HG03457 (cell line): Measurements from ENCODE around the gene WDR19.
"Not testable (repeated sequence)": the region's sequence is repeated elsewhere in the genome, so short reads cannot be mapped to it uniquely, and the experiment has no call there.

Experiments
- ATAC-seq: cut with Tn5 transposase; IDR thresholded peaks from one replicate; pipeline ENCODE4 v1.9.1; 2021; ENCODE audit warnings: moderate number of reproducible peaks; ENCODE audit not compliant: unreplicated experiment

WDR19 gene

GRCh38 chr4:39181905-39182638 is at the start of gene WDR19:
Gene WDR19 (plus strand): TSS chr4:39182529. CDS start chr4:39182558, 29 bp downstream.
- peak; percentile 98 for ATAC-seq

GRCh38 chr4:39133623-39134022 is 48.7 kb upstream of the WDR19 start:
- no peak for ATAC-seq

- no peak for ATAC-seq
Measured at GRCh38 chr4:39134683-39135306, 47.5 kb upstream of the WDR19 start.

- not testable (repeated sequence) for ATAC-seq
Measured at GRCh38 chr4:39138227-39138626, 44.1 kb upstream of the WDR19 start.

- ATAC-seq, result no peak
Measured at GRCh38 chr4:39146211-39146610, 36.1 kb upstream of the WDR19 start.

- ATAC-seq, result no peak
Measured at GRCh38 chr4:39154009-39154408, 28.3 kb upstream of the WDR19 start.

- ATAC-seq, result no peak
Measured at GRCh38 chr4:39157520-39157919, 24.8 kb upstream of the WDR19 start.

- no peak for ATAC-seq
Measured at GRCh38 chr4:39166177-39166576, 16.2 kb upstream of the WDR19 start.

- ATAC-seq, result no peak
Measured at GRCh38 chr4:39166669-39167068, 15.7 kb upstream of the WDR19 start.

GRCh38 chr4:39169426-39169825 is 12.9 kb upstream of the WDR19 start:
- no peak for ATAC-seq

GRCh38 chr4:39170301-39170700 is 12.0 kb upstream of the WDR19 start:
- ATAC-seq, result no peak

GRCh38 chr4:39178706-39179105 is 3.6 kb upstream of the WDR19 start:
- no peak for ATAC-seq

- no peak for ATAC-seq
Measured at GRCh38 chr4:39179681-39180080, 2.6 kb upstream of the WDR19 start.

GRCh38 chr4:39180629-39181028 is 1.7 kb upstream of the WDR19 start:
- ATAC-seq, result not testable (repeated sequence)

GRCh38 chr4:39181520-39181904 is 817 bp upstream of the WDR19 start:
- ATAC-seq, result no peak

- no peak for ATAC-seq
Measured at GRCh38 chr4:39201963-39202362, 19.6 kb downstream of the WDR19 start.

- ATAC-seq, result no peak
Measured at GRCh38 chr4:39204543-39204942, 22.2 kb downstream of the WDR19 start.

GRCh38 chr4:39205000-39205399 is 22.7 kb downstream of the WDR19 start:
- ATAC-seq, result no peak

GRCh38 chr4:39205476-39205875 is 23.1 kb downstream of the WDR19 start:
- ATAC-seq, result no peak

- no peak for ATAC-seq
Measured at GRCh38 chr4:39227906-39228305, 45.6 kb downstream of the WDR19 start.

GRCh38 chr4:39228377-39228776 is 46.0 kb downstream of the WDR19 start:
- ATAC-seq, result no peak

- ATAC-seq, result no peak
Measured at GRCh38 chr4:39230462-39230861, 48.1 kb downstream of the WDR19 start.

- ATAC-seq, result no peak
Measured at GRCh38 chr4:39231660-39232059, 49.3 kb downstream of the WDR19 start.
